ENCODE results near the gene PRPS1.
"Not testable (repeated sequence)": the region's sequence is repeated elsewhere in the genome, so short reads cannot be mapped to it uniquely, and the experiment has no call there.

Gene PRPS1

DNA sequence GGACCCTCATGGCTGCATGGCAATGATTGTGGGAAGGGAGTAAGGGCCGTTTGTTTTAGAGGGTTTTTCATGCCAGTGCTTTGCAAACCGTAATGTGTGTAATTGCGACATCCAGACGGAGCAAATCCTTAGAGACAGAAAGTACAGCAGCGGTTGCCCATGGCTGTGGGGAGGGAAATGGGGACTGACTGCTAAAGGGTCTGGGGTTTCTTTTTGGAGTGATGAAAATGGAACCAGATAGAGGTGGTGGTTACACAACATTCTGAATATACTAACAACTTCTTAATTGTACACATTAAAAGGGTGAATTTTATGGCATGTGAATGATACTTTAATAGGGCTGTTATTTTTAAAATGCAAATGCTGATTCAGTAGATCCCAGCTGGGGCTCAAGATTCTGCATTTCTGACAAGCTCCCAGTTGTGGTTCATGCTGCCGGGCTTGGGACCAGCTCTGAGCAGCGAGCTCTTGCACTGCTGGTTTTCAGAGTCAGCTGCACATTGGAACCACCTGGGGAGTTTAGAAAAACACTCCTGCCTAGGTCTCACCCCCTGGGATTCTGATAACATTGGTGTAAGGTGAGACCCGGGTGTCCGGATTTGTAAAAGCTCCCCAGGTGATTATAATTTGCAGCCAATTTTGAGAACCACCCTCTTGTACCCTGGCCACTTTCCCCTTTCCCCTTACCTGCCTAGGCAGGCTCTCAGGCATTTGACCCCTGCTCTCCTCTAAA lies 47.7 kb downstream of the PRPS1 start:
- no peak for DNase-seq

DNA sequence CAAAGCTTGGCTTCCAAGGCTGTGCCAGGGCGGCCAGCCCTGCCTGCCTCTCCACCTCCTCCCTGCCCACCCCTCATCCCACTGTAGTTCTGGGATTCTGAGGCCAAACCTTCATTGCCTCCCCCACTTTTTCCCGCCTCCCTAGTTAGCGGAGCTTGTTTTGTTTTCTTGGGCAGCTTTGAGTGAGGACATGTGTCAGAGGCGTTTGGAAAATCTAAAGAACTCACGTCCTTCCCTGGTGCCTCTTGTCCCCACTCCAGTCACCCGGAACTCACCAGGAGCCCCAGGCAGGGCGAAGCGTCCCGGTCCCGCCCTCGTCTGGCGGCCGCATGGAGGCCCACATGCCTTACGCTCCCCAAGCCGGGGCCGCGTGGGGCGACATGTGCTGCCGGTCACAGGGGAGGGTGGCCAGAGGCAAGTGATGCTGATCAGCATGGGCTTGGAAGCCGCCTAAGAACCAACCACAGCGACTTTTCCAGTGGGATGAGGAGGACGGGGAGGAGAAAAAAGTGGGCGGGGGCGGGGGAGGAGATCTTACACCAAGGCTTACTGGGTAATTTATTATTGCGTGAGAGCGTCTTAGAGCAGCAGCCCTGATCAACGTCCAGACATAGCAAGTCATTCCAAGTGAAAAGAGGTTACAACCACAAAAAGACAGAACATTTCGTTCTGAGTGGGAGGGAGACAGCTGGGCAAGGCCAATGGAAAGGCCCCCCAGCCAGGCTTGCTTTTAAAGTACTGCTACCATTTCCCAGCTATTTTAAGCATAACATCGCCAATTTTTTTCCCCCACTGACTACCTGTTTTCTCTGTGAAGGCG lies 48.5 kb downstream of the PRPS1 start:
- DNase-seq: peak; percentile 68

DNA sequence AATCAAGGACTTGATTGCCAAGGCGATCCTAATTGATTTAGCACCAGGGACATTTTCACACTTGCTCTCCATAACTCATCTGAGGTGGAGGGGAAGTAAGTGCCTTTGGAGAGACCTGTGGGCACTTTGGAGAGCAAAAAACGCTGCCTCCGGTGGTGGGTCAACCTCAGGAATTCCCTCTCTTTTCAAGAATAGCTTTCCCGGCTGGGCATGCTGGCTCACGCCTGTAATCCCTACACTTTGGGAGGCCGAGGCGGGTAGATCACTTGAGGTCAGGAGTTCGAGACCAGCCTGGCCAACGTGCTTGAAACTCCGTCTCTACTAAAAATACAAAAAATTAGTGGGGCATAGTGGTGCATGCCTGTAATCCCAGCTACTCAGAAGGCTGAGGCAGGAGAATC lies 49.2 kb downstream of the PRPS1 start:
- no peak for DNase-seq

DNA sequence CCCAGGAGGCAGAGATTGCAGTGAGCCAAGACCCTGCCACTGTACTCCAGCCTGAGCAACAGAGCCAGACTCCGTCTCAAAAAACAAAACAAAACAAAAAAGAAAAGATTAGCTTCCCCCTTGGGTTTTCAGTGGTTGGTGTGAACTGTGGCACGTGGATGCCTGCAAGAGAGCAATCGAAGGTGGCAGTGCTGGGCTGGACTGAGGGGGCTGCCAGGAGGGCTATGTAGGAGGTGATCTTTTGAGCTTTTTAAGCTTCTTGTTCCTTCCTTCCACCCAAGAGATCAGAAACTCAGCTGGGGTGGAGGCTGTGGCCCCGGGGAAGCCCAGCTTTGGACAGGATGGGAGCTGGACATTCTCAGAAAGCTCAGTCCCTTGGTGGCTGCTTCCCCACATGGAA lies 49.6 kb downstream of the PRPS1 start:
- no peak for DNase-seq

DNA sequence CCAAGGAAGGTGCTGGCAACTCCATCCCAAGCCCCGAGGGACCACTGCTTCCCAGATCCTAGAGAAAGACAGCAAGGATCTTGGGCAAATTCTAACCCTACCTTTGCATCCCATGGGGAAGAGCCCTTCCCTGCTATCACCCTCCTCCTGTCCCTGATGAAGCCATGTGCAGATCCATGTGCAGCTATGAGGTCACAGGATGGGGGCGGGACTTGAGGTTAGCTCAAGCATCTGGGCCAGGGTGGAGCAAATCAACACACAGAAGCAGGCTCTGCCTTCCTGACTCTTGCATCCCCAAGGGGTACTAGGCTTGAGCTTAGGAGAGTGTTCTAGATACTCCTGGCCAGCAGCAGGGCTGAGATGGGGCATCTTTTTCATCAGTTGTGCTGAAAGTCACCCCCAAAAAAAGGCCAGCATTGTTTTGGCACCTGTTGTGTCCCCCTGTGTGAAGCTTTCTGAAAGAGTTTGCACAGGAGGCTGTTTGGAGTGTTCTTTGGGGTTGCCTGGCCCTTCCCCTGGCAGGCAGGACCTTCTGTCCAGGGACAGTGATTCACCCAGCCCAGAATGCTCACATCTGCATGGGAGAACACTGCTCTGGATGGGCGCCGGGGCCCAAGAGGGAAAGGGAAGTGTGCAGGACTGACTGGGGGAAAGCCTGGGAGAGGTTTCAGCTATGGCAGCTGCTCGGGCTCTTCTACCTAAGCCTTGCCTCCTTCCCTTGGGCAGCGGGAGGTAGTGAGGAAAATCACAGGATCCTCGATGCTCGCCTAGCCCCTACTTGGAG lies 50.8 kb downstream of the PRPS1 start:
- DNase-seq: peak; percentile 43

DNA sequence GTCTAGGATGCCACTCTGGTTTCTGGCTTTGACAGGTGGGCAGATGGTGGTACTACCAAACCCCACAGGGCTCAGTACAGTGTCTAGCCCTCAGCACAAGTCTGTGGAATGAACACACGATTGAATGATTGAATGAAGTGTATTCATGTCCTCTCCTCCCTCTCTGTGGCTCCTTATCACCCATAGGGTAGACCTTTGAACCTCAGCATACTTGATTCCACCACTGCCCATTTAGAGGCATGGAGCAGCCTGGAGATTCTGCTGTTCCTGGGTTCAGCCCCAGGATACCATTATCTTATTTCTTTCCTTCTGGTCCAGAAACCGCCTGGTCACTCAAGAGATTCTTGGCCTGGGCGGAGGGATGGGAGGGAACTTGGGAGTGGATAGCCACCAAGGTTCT lies 53.9 kb downstream of the PRPS1 start:
- DNase-seq: no peak

DNA sequence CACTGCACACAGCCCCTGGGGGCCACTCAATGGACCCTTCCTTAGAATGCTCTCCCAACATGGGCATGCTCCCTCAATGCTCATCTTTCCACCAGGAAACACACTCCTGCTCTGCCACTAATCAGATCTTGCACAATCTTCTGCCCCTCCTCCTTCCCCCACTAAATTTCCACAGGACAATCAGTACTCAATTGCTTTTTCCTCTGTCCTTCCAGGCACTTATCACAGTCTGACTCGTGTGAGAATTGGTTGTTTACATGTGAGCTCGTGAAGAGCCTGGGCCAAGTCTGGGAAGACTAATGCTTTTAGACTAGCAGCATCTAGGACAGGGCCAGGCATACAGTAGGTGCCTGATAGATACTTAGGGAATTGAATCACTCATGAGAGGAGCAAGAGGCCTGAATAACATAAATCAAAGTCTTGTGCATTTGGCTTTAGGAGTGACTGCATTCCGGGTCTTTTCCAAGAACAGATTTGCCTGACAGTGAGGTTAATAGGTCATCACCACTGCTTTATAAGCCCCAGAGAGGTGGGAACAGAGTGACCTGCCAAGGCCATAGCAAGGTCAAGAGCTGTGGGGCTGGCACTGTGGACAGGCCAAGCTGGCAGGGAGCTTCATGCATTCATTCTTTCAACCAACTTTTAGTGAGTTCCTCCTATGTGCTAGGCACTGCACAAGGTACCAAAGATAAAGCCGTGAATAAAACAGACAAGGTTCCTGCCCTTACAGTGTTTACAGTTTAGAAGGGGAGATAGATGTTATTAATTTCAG lies 55.0 kb downstream of the PRPS1 start:
- DNase-seq: no peak

DNA sequence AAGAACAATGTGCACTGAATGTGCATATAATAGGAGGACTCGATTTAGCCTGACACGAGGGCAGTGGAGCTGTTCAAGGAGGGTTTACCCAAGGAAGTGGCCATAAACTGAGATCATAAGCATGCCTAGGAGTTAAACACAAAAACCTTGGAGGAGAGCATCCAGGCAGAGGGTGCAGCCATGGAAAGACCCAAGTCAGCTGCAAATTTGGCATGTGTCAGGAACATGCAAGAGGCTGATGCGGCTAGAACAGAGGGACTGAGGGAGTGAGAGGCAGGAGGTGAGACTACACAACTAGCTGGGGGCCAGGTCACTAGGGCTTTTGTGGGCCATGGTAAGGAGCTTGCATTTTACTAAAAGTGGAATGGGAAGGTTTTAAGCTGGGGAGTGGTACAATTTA lies 55.6 kb downstream of the PRPS1 start:
- DNase-seq: no peak

DNA sequence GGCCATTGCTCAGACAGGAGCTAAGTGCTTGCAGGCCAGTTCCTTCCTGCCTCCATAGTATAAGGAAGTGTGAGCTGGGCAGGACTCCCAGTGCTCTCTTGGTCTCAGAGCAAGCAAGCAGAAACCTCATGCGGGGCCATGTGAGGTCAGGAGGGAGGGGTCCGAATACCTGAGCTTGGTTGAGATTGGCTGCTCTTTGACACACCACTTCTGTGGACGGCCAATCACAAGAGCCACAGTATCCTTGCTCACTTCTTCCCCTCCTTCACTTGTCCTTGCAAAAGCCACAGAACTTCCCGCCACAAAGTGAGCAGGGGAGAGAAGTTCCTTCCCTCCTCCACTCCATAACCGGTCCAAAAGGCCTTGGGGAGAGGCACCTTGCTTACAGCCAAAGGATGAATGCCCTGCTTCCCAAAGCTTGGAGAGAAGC lies 56.7 kb downstream of the PRPS1 start:
- peak; percentile 86 for DNase-seq

DNA sequence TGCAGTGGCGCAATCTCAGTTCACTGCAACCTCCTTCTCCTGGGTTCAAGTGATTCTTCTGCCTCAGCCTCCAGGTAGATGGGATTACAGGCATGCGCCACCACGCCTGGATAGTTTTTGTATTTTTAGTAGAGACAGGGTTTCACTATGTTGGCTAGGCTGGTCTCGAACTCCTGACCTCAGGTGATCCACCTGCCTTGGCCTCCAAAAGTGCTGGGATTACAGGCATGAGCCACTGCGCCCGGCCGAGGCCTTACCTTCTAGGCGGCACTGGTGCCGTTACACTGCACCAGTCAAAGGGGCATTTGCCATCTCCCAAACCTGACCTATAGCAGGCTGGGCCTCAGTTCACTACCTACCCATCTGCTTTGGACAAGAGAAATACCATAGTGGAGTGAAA lies 57.3 kb downstream of the PRPS1 start:
- DNase-seq: not testable (repeated sequence)

DNA sequence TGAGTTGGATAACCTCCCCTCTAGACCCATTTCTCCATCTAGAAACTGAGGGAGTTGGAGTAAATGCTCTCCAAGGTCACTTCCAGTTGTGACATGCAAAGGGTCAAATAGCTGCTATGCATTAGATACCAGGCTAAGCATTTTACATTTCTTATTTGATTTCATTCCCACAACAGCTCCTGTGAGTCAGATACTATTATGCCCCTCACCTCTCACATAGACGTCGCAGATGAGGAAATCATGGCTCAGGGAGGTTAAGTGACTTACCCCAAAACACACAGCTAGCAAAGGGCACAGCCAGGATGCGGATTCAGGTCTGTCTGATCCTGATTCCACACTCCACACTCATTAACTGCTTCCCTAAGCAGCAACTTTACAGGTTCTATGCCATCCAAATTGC lies 57.7 kb downstream of the PRPS1 start:
- DNase-seq: no peak

DNA sequence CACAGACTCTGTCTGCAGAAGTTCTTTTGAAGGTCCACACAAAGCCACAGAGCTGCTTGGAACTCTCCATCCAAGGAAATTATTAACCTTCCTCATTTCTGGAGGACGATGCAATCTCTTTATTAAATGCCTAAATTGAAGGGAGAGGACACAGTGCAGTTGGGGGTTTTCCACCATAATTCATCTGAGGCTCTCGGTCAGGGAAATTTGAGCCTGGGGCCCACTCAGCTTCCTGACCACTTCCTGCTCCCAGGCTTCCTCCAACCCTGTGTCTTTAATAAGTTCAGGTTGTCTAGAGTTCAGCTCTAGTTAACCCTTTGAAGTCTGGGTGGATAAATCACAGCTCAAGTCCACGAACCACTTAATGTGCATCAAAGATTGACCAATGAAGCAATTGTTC lies 58.5 kb downstream of the PRPS1 start:
- DNase-seq: peak; percentile 8

DNA sequence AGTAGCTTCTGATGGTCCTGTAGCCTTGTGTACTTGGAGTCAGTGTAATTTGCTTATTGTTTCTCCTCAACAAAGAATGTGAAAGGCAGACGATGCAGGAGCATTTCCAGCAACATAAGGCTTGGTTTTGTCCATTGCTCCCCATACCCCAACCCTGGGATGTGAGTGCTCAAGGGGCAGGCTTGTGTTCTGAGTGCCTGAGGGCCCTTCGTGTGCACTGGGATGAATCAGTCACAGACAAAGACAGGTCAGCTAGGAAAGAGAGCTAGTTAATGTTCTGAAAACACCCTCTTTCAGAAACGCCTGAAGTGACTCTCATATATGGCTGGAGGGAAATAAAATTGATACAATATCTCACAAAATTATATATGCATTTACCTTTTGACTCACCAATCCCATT lies 59.1 kb downstream of the PRPS1 start:
- no peak for DNase-seq

DNA sequence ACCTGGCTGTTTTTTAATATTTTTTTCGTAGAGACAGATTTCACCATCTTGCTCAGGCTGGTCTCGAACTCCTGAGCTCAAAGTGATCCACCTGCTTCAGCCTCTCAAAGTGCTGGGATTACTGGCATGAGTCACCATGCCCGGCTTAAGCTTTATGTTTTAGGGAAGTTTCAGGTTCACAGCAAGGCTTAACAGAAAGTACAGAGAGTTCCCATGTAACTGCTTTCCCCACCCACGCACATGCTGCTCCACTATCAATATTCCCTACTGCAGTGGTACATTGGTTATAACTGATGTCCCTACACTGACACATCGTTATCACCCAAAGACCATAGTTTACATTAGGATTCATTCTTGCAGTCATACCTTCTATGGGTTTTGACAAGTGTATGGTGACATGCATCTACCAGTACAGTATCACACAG lies 62.7 kb downstream of the PRPS1 start:
- no peak for DNase-seq

DNA sequence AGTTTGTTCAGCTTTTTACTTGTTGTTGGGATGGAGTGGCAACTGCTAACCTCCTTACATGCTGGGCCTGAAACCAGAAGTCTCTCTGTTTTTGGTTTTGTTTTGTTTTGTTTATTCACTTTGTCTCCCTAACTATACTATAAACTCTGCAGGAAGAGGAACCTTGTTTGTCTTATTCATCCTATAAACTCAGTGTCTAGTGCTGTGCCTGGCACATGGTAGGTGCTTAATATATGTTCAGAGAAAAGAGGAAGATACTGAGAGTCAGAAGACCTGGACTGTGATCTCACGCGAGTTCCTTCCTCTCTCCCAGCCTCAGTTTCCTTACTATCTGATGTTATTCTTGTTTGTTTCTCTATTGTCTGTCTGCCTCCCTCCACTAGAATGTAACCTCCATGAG lies 71.3 kb downstream of the PRPS1 start:
- DNase-seq: no peak

DNA sequence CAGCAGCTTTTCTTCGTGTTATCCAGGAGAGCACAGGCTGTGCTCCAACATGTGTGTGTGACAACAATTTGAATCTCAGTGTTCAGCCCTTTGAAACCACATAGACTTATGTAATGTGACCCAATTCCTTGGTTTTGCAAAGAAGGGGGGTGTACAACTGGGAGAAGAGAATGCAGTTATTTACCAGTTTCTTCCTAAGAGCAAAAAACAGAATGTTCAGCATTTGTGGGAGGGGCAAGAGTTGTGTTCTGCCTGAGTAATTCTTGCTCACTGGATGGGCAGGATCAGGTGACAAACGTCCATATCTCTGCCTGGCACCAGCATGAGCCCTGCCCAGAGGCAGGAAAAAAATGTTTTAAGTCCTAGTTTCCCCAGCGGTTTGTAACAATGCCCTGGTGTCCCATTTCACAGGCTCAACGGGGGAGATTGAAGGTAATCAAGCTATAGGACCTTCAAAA lies 72.0 kb downstream of the PRPS1 start:
- peak; percentile 53 for DNase-seq

All from NCI-H226 (cell line).